ENCODE data around the gene WASL.

The WASL gene

GRCh38 chr7:123718773-123719172 is 30.0 kb downstream of the WASL start:
- no peak overlapping the region for H4K12ac ChIP-seq (ENCODE audit: low read depth, low read length)
- WGBS (ENCODE audit: extremely low coverage, insufficient coverage, insufficient read length), result no CpG with 5 or more reads among the region's 4 CpGs
- H2BK12ac ChIP-seq (ENCODE audit: low read length), result no peak overlapping the region
- DNase-seq, result no peak
- no peak overlapping the region for H3K18ac ChIP-seq (ENCODE audit: low read length)
- H3K79me2 ChIP-seq (ENCODE audit: control insufficient read depth, insufficient read depth, low read length, poor library complexity), result peaks cover 1% of the 10 kb centered on the region
- H3K23ac ChIP-seq (ENCODE audit: low read length), result no peak overlapping the region
- no peak overlapping the region for H2AK5ac ChIP-seq (ENCODE audit: low read length)
- H4K91ac ChIP-seq (ENCODE audit: low read depth, low read length), result no peak overlapping the region
- H3K4me2 ChIP-seq (ENCODE audit: low read length), result no peak overlapping the region
- no peaks in the 10 kb centered on the region for H3K36me3 ChIP-seq (ENCODE audit: control insufficient read depth in 1 of 2, insufficient read depth in 2 of 2, low read length in 2 of 2)
- H3K9ac ChIP-seq (ENCODE audit: low read length), result no peak overlapping the region
- no peaks in the 10 kb centered on the region for H3K4me1 ChIP-seq (ENCODE audit: control insufficient read depth in 1 of 2, insufficient read depth in 2 of 2, low read length in 2 of 2)
- H2AFZ ChIP-seq (ENCODE audit: insufficient read depth, low read length, poor library complexity), result no peak overlapping the region
- H3K4me3 ChIP-seq (ENCODE audit: low read depth, low read length), result no peak overlapping the region
- H3K79me1 ChIP-seq (ENCODE audit: low read length), result no peaks in the 10 kb centered on the region
- H3K14ac ChIP-seq (ENCODE audit: low read length), result no peak overlapping the region
- no peak overlapping the region for H3K4ac ChIP-seq (ENCODE audit: low read depth, low read length)
- H3K9me3 ChIP-seq (ENCODE audit: insufficient read depth, low read depth, low read length), result no peaks in the 10 kb centered on the region
- H2BK5ac ChIP-seq (ENCODE audit: low read depth, low read length, poor library complexity), result no peak overlapping the region
- no peak overlapping the region for H2BK120ac ChIP-seq (ENCODE audit: insufficient read depth, low read length, poor library complexity)
- H4K8ac ChIP-seq (ENCODE audit: low read depth, low read length), result no peak overlapping the region
- no peak overlapping the region for H3K27ac ChIP-seq (ENCODE audit: low read depth, low read length)
- no peaks in the 10 kb centered on the region for H3K27me3 ChIP-seq (ENCODE audit: insufficient read depth, low read length)

- no peak overlapping the region for H3K4me3 ChIP-seq (ENCODE audit: low read depth, low read length)
- no peak overlapping the region for H2BK12ac ChIP-seq (ENCODE audit: low read length)
- no peak overlapping the region for H4K8ac ChIP-seq (ENCODE audit: low read depth, low read length)
- H3K14ac ChIP-seq (ENCODE audit: low read length), result no peak overlapping the region
- peaks cover 1% of the 10 kb centered on the region for H3K79me2 ChIP-seq (ENCODE audit: control insufficient read depth, insufficient read depth, low read length, poor library complexity)
- H3K23ac ChIP-seq (ENCODE audit: low read length), result no peak overlapping the region
- H2BK120ac ChIP-seq (ENCODE audit: insufficient read depth, low read length, poor library complexity), result no peak overlapping the region
- no peaks in the 10 kb centered on the region for H3K4me1 ChIP-seq (ENCODE audit: control insufficient read depth in 1 of 2, insufficient read depth in 2 of 2, low read length in 2 of 2)
- H2AK5ac ChIP-seq (ENCODE audit: low read length), result no peak overlapping the region
- no peaks in the 10 kb centered on the region for H3K79me1 ChIP-seq (ENCODE audit: low read length)
- H3K18ac ChIP-seq (ENCODE audit: low read length), result no peak overlapping the region
- no CpG with 5 or more reads among the region's 3 CpGs for WGBS (ENCODE audit: extremely low coverage, insufficient coverage, insufficient read length)
- no peak overlapping the region for H3K4ac ChIP-seq (ENCODE audit: low read depth, low read length)
- H3K9ac ChIP-seq (ENCODE audit: low read length), result no peak overlapping the region
- H3K9me3 ChIP-seq (ENCODE audit: insufficient read depth, low read depth, low read length), result no peaks in the 10 kb centered on the region
- no peaks in the 10 kb centered on the region for H3K36me3 ChIP-seq (ENCODE audit: control insufficient read depth in 1 of 2, insufficient read depth in 2 of 2, low read length in 2 of 2)
- no peak overlapping the region for H4K12ac ChIP-seq (ENCODE audit: low read depth, low read length)
- no peak overlapping the region for H4K91ac ChIP-seq (ENCODE audit: low read depth, low read length)
- H3K27ac ChIP-seq (ENCODE audit: low read depth, low read length), result no peak overlapping the region
- H2AFZ ChIP-seq (ENCODE audit: insufficient read depth, low read length, poor library complexity), result no peak overlapping the region
- H2BK5ac ChIP-seq (ENCODE audit: low read depth, low read length, poor library complexity), result no peak overlapping the region
- H3K4me2 ChIP-seq (ENCODE audit: low read length), result no peak overlapping the region
- DNase-seq, result no peak
- no peaks in the 10 kb centered on the region for H3K27me3 ChIP-seq (ENCODE audit: insufficient read depth, low read length)
Observed at GRCh38 chr7:123717689-123718088, 31.1 kb downstream of the WASL start.

DNA sequence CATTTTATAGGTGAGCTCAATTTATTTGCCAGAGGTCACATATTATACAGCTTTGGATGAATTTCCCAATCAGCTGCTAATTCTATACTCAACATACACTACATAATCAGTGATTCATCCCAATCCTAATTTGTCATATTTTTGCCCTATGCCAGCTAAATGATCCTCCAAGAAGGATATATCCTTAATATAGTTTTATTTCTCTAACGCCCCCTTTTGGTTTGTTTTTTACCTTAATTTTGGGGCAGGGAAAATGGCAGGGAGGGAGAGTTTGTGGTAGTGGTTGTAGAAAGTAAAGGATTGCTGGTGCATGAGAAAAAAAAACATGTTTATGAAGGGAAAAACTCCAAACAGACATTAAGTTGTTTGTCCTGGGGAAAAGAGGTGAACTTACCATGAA is 31.9 kb downstream of the WASL start:
- Histone ChIP-seq H3K27me3 (ENCODE audit: insufficient read depth, low read length) (no peaks in the 10 kb centered on the region), H3K4me3 (ENCODE audit: low read depth, low read length) (no peak overlapping the region), H3K79me1 (ENCODE audit: low read length) (no peaks in the 10 kb centered on the region), H4K12ac (ENCODE audit: low read depth, low read length) (no peak overlapping the region), H3K27ac (ENCODE audit: low read depth, low read length) (no peak overlapping the region), H2BK5ac (ENCODE audit: low read depth, low read length, poor library complexity) (no peak overlapping the region), H2AFZ (ENCODE audit: insufficient read depth, low read length, poor library complexity) (no peak overlapping the region), H2AK5ac (ENCODE audit: low read length) (no peak overlapping the region), H3K9me3 (ENCODE audit: insufficient read depth, low read depth, low read length) (no peaks in the 10 kb centered on the region), H2BK12ac (ENCODE audit: low read length) (no peak overlapping the region), H3K14ac (ENCODE audit: low read length) (no peak overlapping the region), H4K91ac (ENCODE audit: low read depth, low read length) (no peak overlapping the region), H3K4me1 (ENCODE audit: control insufficient read depth in 1 of 2, insufficient read depth in 2 of 2, low read length in 2 of 2) (no peaks in the 10 kb centered on the region), H3K23ac (ENCODE audit: low read length) (no peak overlapping the region), H3K79me2 (ENCODE audit: control insufficient read depth, insufficient read depth, low read length, poor library complexity) (peaks cover 1% of the 10 kb centered on the region), H3K18ac (ENCODE audit: low read length) (no peak overlapping the region), H3K4me2 (ENCODE audit: low read length) (no peak overlapping the region), H3K4ac (ENCODE audit: low read depth, low read length) (no peak overlapping the region), H2BK120ac (ENCODE audit: insufficient read depth, low read length, poor library complexity) (no peak overlapping the region), H3K36me3 (ENCODE audit: control insufficient read depth in 1 of 2, insufficient read depth in 2 of 2, low read length in 2 of 2) (no peaks in the 10 kb centered on the region), H3K9ac (ENCODE audit: low read length) (no peak overlapping the region), H4K8ac (ENCODE audit: low read depth, low read length) (no peak overlapping the region)
- WGBS (ENCODE audit: extremely low coverage, insufficient coverage, insufficient read length), result no CpG with 5 or more reads among the region's 1 CpG
- DNase-seq, result no peak

DNA sequence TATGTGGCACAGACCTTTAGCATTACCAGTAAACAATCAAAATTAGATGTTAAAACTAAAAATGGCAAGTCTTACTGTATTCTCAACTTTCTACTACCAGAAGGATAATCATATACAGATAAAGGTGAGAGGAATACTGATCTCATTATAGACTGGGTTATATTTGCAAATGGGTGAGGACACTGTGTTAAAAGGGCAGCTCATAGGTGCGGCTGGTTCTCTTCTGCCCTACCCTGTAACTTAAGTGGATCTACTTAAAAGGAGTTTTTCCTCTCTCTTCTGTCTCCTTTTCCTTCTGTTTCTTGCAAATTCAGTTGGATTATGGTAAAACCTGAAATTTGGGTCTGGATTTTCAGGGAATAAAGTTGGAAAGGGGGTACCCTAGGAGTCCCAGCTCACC is 33.0 kb downstream of the WASL start:
- H3K4ac ChIP-seq (ENCODE audit: low read depth, low read length), result no peak overlapping the region
- no peaks in the 10 kb centered on the region for H3K9me3 ChIP-seq (ENCODE audit: insufficient read depth, low read depth, low read length)
- DNase-seq, result no peak
- H3K4me2 ChIP-seq (ENCODE audit: low read length), result no peak overlapping the region
- H3K9ac ChIP-seq (ENCODE audit: low read length), result no peak overlapping the region
- no peak overlapping the region for H4K91ac ChIP-seq (ENCODE audit: low read depth, low read length)
- H2BK120ac ChIP-seq (ENCODE audit: insufficient read depth, low read length, poor library complexity), result no peak overlapping the region
- no peak overlapping the region for H2BK12ac ChIP-seq (ENCODE audit: low read length)
- no peaks in the 10 kb centered on the region for H3K4me1 ChIP-seq (ENCODE audit: control insufficient read depth in 1 of 2, insufficient read depth in 2 of 2, low read length in 2 of 2)
- no peak overlapping the region for H2AK5ac ChIP-seq (ENCODE audit: low read length)
- no peaks in the 10 kb centered on the region for H3K79me2 ChIP-seq (ENCODE audit: control insufficient read depth, insufficient read depth, low read length, poor library complexity)
- no peak overlapping the region for H2AFZ ChIP-seq (ENCODE audit: insufficient read depth, low read length, poor library complexity)
- no peak overlapping the region for H4K12ac ChIP-seq (ENCODE audit: low read depth, low read length)
- no peak overlapping the region for H3K23ac ChIP-seq (ENCODE audit: low read length)
- H3K18ac ChIP-seq (ENCODE audit: low read length), result no peak overlapping the region
- H3K79me1 ChIP-seq (ENCODE audit: low read length), result no peaks in the 10 kb centered on the region
- H2BK5ac ChIP-seq (ENCODE audit: low read depth, low read length, poor library complexity), result no peak overlapping the region
- no peak overlapping the region for H3K27ac ChIP-seq (ENCODE audit: low read depth, low read length)
- no peaks in the 10 kb centered on the region for H3K36me3 ChIP-seq (ENCODE audit: control insufficient read depth in 1 of 2, insufficient read depth in 2 of 2, low read length in 2 of 2)
- no peaks in the 10 kb centered on the region for H3K27me3 ChIP-seq (ENCODE audit: insufficient read depth, low read length)
- H4K8ac ChIP-seq (ENCODE audit: low read depth, low read length), result no peak overlapping the region
- no peak overlapping the region for H3K14ac ChIP-seq (ENCODE audit: low read length)
- no CpG with 5 or more reads among the region's 1 CpG for WGBS (ENCODE audit: extremely low coverage, insufficient coverage, insufficient read length)
- no peak overlapping the region for H3K4me3 ChIP-seq (ENCODE audit: low read depth, low read length)
